Activated CD4-positive, alpha-beta T cell treated with anti-CD3 and anti-CD28 coated beads, Interleukin-2, Interleukin-4, amounts not matched to agents 100 ng/mL and 50 ng/mL, durations not matched to agents 16 hours and 8 hours (primary cell): ENCODE measurements around the gene GRHL1.
A peak's percentile ranks its signal among the peaks of the same experiment; 100 is the strongest.
"Not testable (repeated sequence)": the region's sequence is repeated elsewhere in the genome, so short reads cannot be mapped to it uniquely, and the experiment has no call there.

ENCODE experiments used
- DNase-seq: peaks from one replicate; pipeline ENCODE4 v3.0.0-alpha.2; 2020; ENCODE audit warnings: low spot score

GRHL1 gene

GRCh38 chr2:9951522-9952285 is at the start of gene GRHL1:
TSS of gene GRHL1 (plus strand) at chr2:9951693. CDS start at chr2:9951834, 141 bp downstream.
- peak; percentile 91 for DNase-seq

GRCh38 chr2:9905413-9905812 is 46.1 kb upstream of the GRHL1 start:
- DNase-seq, result no peak

- DNase-seq, result no peak
Measured at GRCh38 chr2:9907402-9907801, 44.1 kb upstream of the GRHL1 start.

- no peak for DNase-seq
Measured at GRCh38 chr2:9908639-9909038, 42.9 kb upstream of the GRHL1 start.

GRCh38 chr2:9909106-9909505 is 42.4 kb upstream of the GRHL1 start:
- no peak for DNase-seq

GRCh38 chr2:9910699-9911098 is 40.8 kb upstream of the GRHL1 start:
- no peak for DNase-seq

- DNase-seq, result no peak
Measured at GRCh38 chr2:9912468-9912867, 39.0 kb upstream of the GRHL1 start.

- DNase-seq, result peak; percentile 85
Measured at GRCh38 chr2:9914384-9915065, 37.0 kb upstream of the GRHL1 start.

GRCh38 chr2:9918275-9918674 is 33.2 kb upstream of the GRHL1 start:
- no peak for DNase-seq

- no peak for DNase-seq
Measured at GRCh38 chr2:9919512-9919911, 32.0 kb upstream of the GRHL1 start.

- not testable (repeated sequence) for DNase-seq
Measured at GRCh38 chr2:9927020-9927419, 24.5 kb upstream of the GRHL1 start.

GRCh38 chr2:9937258-9937657 is 14.2 kb upstream of the GRHL1 start:
- no peak for DNase-seq

- DNase-seq, result no peak
Measured at GRCh38 chr2:9937968-9938367, 13.5 kb upstream of the GRHL1 start.

- DNase-seq, result no peak
Measured at GRCh38 chr2:9939587-9940485, 11.7 kb upstream of the GRHL1 start.

- DNase-seq, result no peak
Measured at GRCh38 chr2:9941196-9941995, 10.1 kb upstream of the GRHL1 start.

- DNase-seq, result no peak
Measured at GRCh38 chr2:9941996-9942390, 9.5 kb upstream of the GRHL1 start.

GRCh38 chr2:9944330-9944758 is 7.1 kb upstream of the GRHL1 start:
- no peak for DNase-seq

- DNase-seq, result no peak
Measured at GRCh38 chr2:9945596-9945995, 5.9 kb upstream of the GRHL1 start.

- DNase-seq, result no peak
Measured at GRCh38 chr2:9946076-9946475, 5.4 kb upstream of the GRHL1 start.

GRCh38 chr2:9946818-9947217 is 4.7 kb upstream of the GRHL1 start:
- no peak for DNase-seq

- no peak for DNase-seq
Measured at GRCh38 chr2:9948721-9949120, 2.8 kb upstream of the GRHL1 start.
